ENCODE results near the gene STAB2. TPM values are rescaled to one million over a fixed set of nuclear protein-coding genes. Genes with fewer than 3 reads are reported as not detected.

The STAB2 gene
- total RNA-seq, 1 experiment from 2014 or later, result not detected

GRCh38 chr12:103780093-103780440 lies 193.0 kb downstream of the STAB2 start:
- no peak overlapping the region for H3K27ac ChIP-seq (ENCODE audit: low read depth, low read length)

More at GRCh38 chr12:103780093-103780440, 193.0 kb downstream of the STAB2 start:
- TF ChIP-seq ZNF274 (IDR thresholded peaks at IDR 0.05; ENCODE audit: low read depth, low read length), result no peak
- no peak for TF ChIP-seq FOSL1 (IDR thresholded peaks at IDR 0.05; ENCODE audit: low read depth)
- TF ChIP-seq CTCF (IDR thresholded peaks at IDR 0.05 in 2 of 3, conservative IDR thresholded peaks at IDR 0.05 in 1 of 3; ENCODE audit: borderline replicate concordance in 1 of 3, insufficient read depth in 1 of 3, low read depth in 2 of 3, low read length in 2 of 3), result no peak
- no peak for TF ChIP-seq SIN3A (IDR thresholded peaks at IDR 0.05; ENCODE audit: low read depth)
- TF ChIP-seq JUND (IDR thresholded peaks at IDR 0.05), result no peak
- no peak for TF ChIP-seq EZH2 (IDR thresholded peaks at IDR 0.05)
- no peak for TF ChIP-seq POLR2A (IDR thresholded peaks at IDR 0.05; ENCODE audit: borderline replicate concordance, extremely low read depth, insufficient read depth, insufficient read length)
- no peak for TF ChIP-seq ZBTB33 (IDR thresholded peaks at IDR 0.05; ENCODE audit: extremely low read depth, insufficient replicate concordance, low read length)
- TF ChIP-seq, protein P1, sequence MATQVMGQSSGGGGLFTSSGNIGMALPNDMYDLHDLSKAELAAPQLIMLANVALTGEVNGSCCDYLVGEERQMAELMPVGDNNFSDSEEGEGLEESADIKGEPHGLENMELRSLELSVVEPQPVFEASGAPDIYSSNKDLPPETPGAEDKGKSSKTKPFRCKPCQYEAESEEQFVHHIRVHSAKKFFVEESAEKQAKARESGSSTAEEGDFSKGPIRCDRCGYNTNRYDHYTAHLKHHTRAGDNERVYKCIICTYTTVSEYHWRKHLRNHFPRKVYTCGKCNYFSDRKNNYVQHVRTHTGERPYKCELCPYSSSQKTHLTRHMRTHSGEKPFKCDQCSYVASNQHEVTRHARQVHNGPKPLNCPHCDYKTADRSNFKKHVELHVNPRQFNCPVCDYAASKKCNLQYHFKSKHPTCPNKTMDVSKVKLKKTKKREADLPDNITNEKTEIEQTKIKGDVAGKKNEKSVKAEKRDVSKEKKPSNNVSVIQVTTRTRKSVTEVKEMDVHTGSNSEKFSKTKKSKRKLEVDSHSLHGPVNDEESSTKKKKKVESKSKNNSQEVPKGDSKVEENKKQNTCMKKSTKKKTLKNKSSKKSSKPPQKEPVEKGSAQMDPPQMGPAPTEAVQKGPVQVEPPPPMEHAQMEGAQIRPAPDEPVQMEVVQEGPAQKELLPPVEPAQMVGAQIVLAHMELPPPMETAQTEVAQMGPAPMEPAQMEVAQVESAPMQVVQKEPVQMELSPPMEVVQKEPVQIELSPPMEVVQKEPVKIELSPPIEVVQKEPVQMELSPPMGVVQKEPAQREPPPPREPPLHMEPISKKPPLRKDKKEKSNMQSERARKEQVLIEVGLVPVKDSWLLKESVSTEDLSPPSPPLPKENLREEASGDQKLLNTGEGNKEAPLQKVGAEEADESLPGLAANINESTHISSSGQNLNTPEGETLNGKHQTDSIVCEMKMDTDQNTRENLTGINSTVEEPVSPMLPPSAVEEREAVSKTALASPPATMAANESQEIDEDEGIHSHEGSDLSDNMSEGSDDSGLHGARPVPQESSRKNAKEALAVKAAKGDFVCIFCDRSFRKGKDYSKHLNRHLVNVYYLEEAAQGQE (IDR thresholded peaks at IDR 0.05; ENCODE audit: low read depth), result no peak
- no peak for TF ChIP-seq CEBPB (IDR thresholded peaks at IDR 0.05; ENCODE audit: low read depth)
- no peak for TF ChIP-seq ZFX (IDR thresholded peaks at IDR 0.05)
- TF ChIP-seq TCF7L2 (IDR thresholded peaks at IDR 0.05; ENCODE audit: borderline replicate concordance, extremely low read depth, insufficient read depth, insufficient read length), result no peak
- TF ChIP-seq, protein P2, sequence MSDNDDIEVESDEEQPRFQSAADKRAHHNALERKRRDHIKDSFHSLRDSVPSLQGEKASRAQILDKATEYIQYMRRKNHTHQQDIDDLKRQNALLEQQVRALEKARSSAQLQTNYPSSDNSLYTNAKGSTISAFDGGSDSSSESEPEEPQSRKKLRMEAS (IDR thresholded peaks at IDR 0.05), result no peak
- Histone ChIP-seq H2AFZ (ENCODE audit: low read depth, low read length, poor library complexity, severe bottlenecking) (no peak overlapping the region), H3K4me1 (ENCODE audit: control insufficient read depth in 1 of 2, insufficient read depth in 2 of 2, low read length in 2 of 2) (peaks cover 4 to 9% of the 10 kb centered on the region in 2 experiments; a peak in 2 of 4 replicates), H3K79me2 (ENCODE audit: insufficient read depth, low read length) (no peaks in the 10 kb centered on the region), H3K9me3 (ENCODE audit: control insufficient read depth in 1 of 2, insufficient read depth in 1 of 2, low read depth in 1 of 2, low read length in 2 of 2) (no peaks in the 10 kb centered on the region), H3K36me3 (ENCODE audit: control insufficient read depth in 1 of 2, insufficient read depth in 2 of 2, low read length in 2 of 2) (peaks cover 20 to 52% of the 10 kb centered on the region in 2 experiments), H3K27me3 (ENCODE audit: insufficient read depth, low read length) (no peaks in the 10 kb centered on the region), H3K4me3 (replicated peaks in 1 of 2; ENCODE audit: low read depth in 1 of 2, low read length in 2 of 2) (no peak overlapping the region), H3K9me2 (ENCODE audit: insufficient read depth) (no peaks in the 10 kb centered on the region), H3K9ac (ENCODE audit: low read length) (no peak overlapping the region), H4K20me1 (ENCODE audit: insufficient read depth) (no peaks in the 10 kb centered on the region), H3K4me2 (ENCODE audit: low read length) (no peak overlapping the region; the same call in 1 of the 2 replicates)
- intact Hi-C loops (cut with micrococcal nuclease), result no loop called here
- ChIA-PET POLR2A (no interaction called here), CTCF (no interaction called here), RAD21 (ENCODE audit: low non-redundant PET in 1 of 2, low total read pairs in 2 of 2, uncharacterized antibody in 2 of 2, unreplicated experiment in 2 of 2) (no interaction called here)
- BruUV-seq (replicated peaks), result no TSS peak
- no peak for DNase-seq (ENCODE audit: low read depth, low spot score)
- ATAC-seq, result no peak
